Neural cell (in vitro differentiated cells): ENCODE data around the gene TMEM119. TPM values are rescaled to one million over a fixed set of nuclear protein-coding genes. Genes with fewer than 3 reads are reported as not detected.

Source experiments
- H2AFZ ChIP-seq: fragments of 200-600, 300-800 bp; sonication (generic), shearing (Covaris generic); 2 replicates; pipeline ENCODE4 v1.6.0; 2014; ENCODE audit warnings: low read depth, mild to moderate bottlenecking, antibody characterized with exemption, low read length, moderate library complexity
- H3F3A ChIP-seq: fragments of 200-600 bp; shearing (Covaris generic); 2 replicates; pipeline ENCODE4 v1.6.1; 2016; ENCODE audit warnings: mild to moderate bottlenecking, moderate library complexity, mixed read lengths, antibody characterized with exemption, low read length; ENCODE audit not compliant: insufficient read depth, poor library complexity, severe bottlenecking
- H3K27ac ChIP-seq: fragments of 200-600, 300-800 bp; sonication (generic), shearing (Covaris generic); 2 replicates; pipeline ENCODE4 v1.5.1; 2014; ENCODE audit warnings: mild to moderate bottlenecking, low read length, moderate library complexity
- H3K27me3 ChIP-seq: fragments of 300-800, 200-600 bp; sonication (generic), shearing (Covaris generic); 2 replicates; pipeline ENCODE4 v1.6.0; 2014; ENCODE audit warnings: mild to moderate bottlenecking, low read depth, low read length, moderate library complexity; ENCODE audit not compliant: insufficient read depth
- H3K36me3 ChIP-seq: fragments of 300-800, 200-600 bp; sonication (generic), shearing (Covaris generic); 2 replicates; pipeline ENCODE4 v1.5.1; 2014; ENCODE audit warnings: mild to moderate bottlenecking, antibody characterized with exemption, low read length, moderate library complexity; ENCODE audit not compliant: insufficient read depth
- H3K4me2 ChIP-seq: fragments of 300-800, 200-600 bp; sonication (generic), shearing (Covaris generic); 2 replicates; pipeline ENCODE4 v1.6.0; 2014; ENCODE audit warnings: mild to moderate bottlenecking, low read length
- H3K4me3 ChIP-seq: fragments of 300-800, 200-600 bp; sonication (generic), shearing (Covaris generic); 2 replicates; pipeline ENCODE4 v1.5.1; 2014; ENCODE audit warnings: mild to moderate bottlenecking, low read length, moderate library complexity
- H3K79me2 ChIP-seq: fragments of 200-600 bp; shearing (Covaris generic); replicated peaks from 2 replicates; pipeline ENCODE4 v1.6.0; 2014; ENCODE audit warnings: mild to moderate bottlenecking, low read length, moderate library complexity; ENCODE audit not compliant: insufficient read depth
- H3K9ac ChIP-seq: fragments of 300-800, 200-600 bp; sonication (generic), shearing (Covaris generic); 2 replicates; pipeline ENCODE4 v1.6.1; 2016; ENCODE audit warnings: mild to moderate bottlenecking, low read length, mixed read lengths
- H3K9me2 ChIP-seq: fragments of 200-600 bp; shearing (Covaris generic); 2 replicates; pipeline ENCODE4 v1.6.1; 2016; ENCODE audit warnings: mild to moderate bottlenecking, low read length, mixed read lengths; ENCODE audit not compliant: insufficient read depth
- H3K9me3 ChIP-seq: fragments of 200-600, 300-800 bp; sonication (generic), shearing (Covaris generic); 2 replicates; pipeline ENCODE4 v1.6.1; 2016; ENCODE audit warnings: mild to moderate bottlenecking, mixed run types, low read length, moderate library complexity, mixed read lengths
- H4K20me1 ChIP-seq: fragments of 200-600 bp; shearing (Covaris generic); 2 replicates; pipeline ENCODE4 v1.6.1; 2016; ENCODE audit warnings: mild to moderate bottlenecking, mixed run types; ENCODE audit not compliant: insufficient read depth
- EP300 ChIP-seq: fragments of 450-650 bp; conservative IDR thresholded peaks from 2 replicates; pipeline ENCODE4 v1.6.1; 2014; ENCODE audit warnings: antibody characterized with exemption, mild to moderate bottlenecking, moderate library complexity; ENCODE audit not compliant: poor library complexity, severe bottlenecking
- EZH2 ChIP-seq: fragments of 200-600, 300-800 bp; shearing (Covaris generic), sonication (generic); IDR thresholded peaks from 2 replicates; pipeline ENCODE4 v1.6.1; 2014; ENCODE audit warnings: antibody characterized with exemption, low read length, borderline replicate concordance, mild to moderate bottlenecking; ENCODE audit not compliant: insufficient read depth, poor library complexity, severe bottlenecking
- MXI1 ChIP-seq: fragments of 450-650 bp; conservative IDR thresholded peaks from 2 replicates; pipeline ENCODE4 v1.6.1; 2014; ENCODE audit warnings: antibody characterized with exemption, mild to moderate bottlenecking; ENCODE audit not compliant: poor library complexity, severe bottlenecking
- POLR2AphosphoS5 ChIP-seq: IDR thresholded peaks from 2 replicates; pipeline ENCODE4 v1.6.1; 2012
- RAD21 ChIP-seq: fragments of 450-650 bp; conservative IDR thresholded peaks from 2 replicates; pipeline ENCODE4 v1.6.1; 2014; ENCODE audit warnings: antibody characterized with exemption, mild to moderate bottlenecking, moderate library complexity
- SMC3 ChIP-seq: fragments of 450-650 bp; conservative IDR thresholded peaks from 2 replicates; pipeline ENCODE4 v1.6.1; 2014; ENCODE audit warnings: antibody characterized with exemption, mild to moderate bottlenecking, moderate library complexity; ENCODE audit not compliant: poor library complexity
- TAF1 ChIP-seq: IDR thresholded peaks from 2 replicates; pipeline ENCODE4 v1.6.1; 2012; ENCODE audit warnings: low read depth
- polyA plus RNA-seq: library from polyadenylated mRNA; depleted of rRNA; stranded (reverse); fragments of >200 nt; gene quantifications from 2 replicates; pipeline ENCODE4 v1.2.3, GENCODE V29; 2014
- TF ChIP-seq, protein P1 (sequence below): IDR thresholded peaks from 2 replicates; pipeline ENCODE4 v1.6.1; 2012; ENCODE audit warnings: borderline replicate concordance
- TF ChIP-seq, protein P2 (sequence below): fragments of 450-650 bp; IDR thresholded peaks from 2 replicates; pipeline ENCODE4 v1.5.1; 2014; ENCODE audit warnings: antibody characterized with exemption, mild to moderate bottlenecking, moderate library complexity; ENCODE audit not compliant: poor library complexity, severe bottlenecking

Gene TMEM119
- polyA plus RNA-seq, 1 donor from 2014 or later = not detected

DNA sequence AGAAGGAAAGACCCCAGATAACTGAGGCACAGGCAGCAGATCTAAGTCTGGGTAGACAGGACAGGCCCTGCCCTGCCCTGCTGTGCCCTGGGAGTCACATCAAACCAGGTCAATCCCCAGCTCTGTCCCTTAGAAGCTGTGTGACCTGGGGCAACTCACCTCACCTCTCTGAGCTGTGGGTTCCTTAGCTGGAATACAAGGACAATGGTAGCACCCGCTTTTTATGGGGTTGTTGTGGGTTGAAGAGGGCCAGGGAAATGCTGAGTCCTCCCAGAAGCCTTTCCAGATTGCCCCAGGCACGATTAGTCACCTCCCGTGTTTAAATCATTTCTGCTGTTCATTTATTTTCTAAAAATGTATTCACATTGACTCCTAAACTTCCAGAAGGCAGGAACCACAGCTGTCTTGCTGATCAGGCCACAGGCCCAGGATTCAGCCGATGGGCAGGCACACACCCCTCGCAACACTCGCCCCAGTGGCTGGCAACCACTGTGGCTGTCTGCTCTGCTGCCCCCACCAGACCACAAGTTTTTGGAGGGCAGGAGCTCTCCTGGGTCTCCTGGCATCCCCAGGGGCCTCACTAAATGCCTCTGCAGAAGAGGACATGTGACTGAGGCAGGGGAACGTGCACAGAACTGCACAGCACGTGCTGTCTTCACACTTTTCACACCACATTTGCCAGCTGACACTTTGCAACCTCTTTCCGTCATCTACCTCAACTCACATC is 32.8 kb upstream of the TMEM119 start:
- no peak overlapping the region for H3K4me2 ChIP-seq
- no peaks in the 10 kb centered on the region for H3K9me2 ChIP-seq
- no peaks in the 10 kb centered on the region for H3F3A ChIP-seq
- H3K9me3 ChIP-seq = no peaks in the 10 kb centered on the region
- no peaks in the 10 kb centered on the region for H3K79me2 ChIP-seq
- no peak overlapping the region for H2AFZ ChIP-seq
- H4K20me1 ChIP-seq = no peaks in the 10 kb centered on the region
- H3K27me3 ChIP-seq = no peaks in the 10 kb centered on the region
- TF ChIP-seq MXI1 (no peak), TAF1 (no peak), EZH2 (no peak), POLR2AphosphoS5 (no peak), EP300 (no peak), RAD21 (no peak), SMC3 (no peak)
- TF ChIP-seq, protein P1, sequence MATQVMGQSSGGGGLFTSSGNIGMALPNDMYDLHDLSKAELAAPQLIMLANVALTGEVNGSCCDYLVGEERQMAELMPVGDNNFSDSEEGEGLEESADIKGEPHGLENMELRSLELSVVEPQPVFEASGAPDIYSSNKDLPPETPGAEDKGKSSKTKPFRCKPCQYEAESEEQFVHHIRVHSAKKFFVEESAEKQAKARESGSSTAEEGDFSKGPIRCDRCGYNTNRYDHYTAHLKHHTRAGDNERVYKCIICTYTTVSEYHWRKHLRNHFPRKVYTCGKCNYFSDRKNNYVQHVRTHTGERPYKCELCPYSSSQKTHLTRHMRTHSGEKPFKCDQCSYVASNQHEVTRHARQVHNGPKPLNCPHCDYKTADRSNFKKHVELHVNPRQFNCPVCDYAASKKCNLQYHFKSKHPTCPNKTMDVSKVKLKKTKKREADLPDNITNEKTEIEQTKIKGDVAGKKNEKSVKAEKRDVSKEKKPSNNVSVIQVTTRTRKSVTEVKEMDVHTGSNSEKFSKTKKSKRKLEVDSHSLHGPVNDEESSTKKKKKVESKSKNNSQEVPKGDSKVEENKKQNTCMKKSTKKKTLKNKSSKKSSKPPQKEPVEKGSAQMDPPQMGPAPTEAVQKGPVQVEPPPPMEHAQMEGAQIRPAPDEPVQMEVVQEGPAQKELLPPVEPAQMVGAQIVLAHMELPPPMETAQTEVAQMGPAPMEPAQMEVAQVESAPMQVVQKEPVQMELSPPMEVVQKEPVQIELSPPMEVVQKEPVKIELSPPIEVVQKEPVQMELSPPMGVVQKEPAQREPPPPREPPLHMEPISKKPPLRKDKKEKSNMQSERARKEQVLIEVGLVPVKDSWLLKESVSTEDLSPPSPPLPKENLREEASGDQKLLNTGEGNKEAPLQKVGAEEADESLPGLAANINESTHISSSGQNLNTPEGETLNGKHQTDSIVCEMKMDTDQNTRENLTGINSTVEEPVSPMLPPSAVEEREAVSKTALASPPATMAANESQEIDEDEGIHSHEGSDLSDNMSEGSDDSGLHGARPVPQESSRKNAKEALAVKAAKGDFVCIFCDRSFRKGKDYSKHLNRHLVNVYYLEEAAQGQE = no peak
- TF ChIP-seq, protein P2, sequence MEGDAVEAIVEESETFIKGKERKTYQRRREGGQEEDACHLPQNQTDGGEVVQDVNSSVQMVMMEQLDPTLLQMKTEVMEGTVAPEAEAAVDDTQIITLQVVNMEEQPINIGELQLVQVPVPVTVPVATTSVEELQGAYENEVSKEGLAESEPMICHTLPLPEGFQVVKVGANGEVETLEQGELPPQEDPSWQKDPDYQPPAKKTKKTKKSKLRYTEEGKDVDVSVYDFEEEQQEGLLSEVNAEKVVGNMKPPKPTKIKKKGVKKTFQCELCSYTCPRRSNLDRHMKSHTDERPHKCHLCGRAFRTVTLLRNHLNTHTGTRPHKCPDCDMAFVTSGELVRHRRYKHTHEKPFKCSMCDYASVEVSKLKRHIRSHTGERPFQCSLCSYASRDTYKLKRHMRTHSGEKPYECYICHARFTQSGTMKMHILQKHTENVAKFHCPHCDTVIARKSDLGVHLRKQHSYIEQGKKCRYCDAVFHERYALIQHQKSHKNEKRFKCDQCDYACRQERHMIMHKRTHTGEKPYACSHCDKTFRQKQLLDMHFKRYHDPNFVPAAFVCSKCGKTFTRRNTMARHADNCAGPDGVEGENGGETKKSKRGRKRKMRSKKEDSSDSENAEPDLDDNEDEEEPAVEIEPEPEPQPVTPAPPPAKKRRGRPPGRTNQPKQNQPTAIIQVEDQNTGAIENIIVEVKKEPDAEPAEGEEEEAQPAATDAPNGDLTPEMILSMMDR = no peak
- H3K27ac ChIP-seq = no peak overlapping the region
- no peaks in the 10 kb centered on the region for H3K36me3 ChIP-seq
- no peak overlapping the region for H3K4me3 ChIP-seq
- H3K9ac ChIP-seq = no peak overlapping the region

DNA sequence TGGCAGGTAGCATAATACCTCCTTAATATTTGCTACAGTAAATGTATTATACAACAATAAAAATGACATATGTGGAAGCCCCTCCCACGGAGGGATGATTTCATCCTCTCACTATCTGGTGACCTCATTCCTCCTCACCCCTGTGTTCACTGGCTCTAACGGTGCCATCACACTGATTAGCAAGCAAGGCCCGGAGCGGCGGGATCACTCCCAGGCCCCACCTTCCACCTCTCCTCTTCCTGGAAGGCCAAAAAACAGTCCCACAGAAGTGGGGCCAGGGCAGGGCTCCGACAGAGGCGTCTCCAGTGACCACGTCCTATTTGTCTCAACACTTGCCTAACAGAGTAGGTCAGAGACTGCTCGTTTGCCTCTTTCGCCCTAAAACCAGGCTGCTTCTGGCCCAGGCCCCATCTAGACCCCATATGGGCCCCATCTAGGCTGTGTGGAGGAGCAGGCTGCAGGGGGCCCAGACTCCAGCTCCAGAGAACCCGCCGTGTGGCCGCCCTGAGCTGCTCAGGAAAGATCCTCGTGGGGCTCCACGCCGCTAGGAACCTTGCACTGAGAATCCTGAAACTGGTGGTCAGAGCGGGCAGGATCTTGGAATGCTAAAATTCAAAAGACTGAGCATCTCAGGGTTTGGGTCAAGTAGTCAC is 32.1 kb upstream of the TMEM119 start:
- no peak overlapping the region for H3K27ac ChIP-seq
- H3F3A ChIP-seq = no peaks in the 10 kb centered on the region
- H3K9me2 ChIP-seq = no peaks in the 10 kb centered on the region
- no peaks in the 10 kb centered on the region for H3K79me2 ChIP-seq
- no peak overlapping the region for H3K4me3 ChIP-seq
- H3K9ac ChIP-seq = no peak overlapping the region
- no peaks in the 10 kb centered on the region for H3K9me3 ChIP-seq
- no peak overlapping the region for H2AFZ ChIP-seq
- H4K20me1 ChIP-seq = no peaks in the 10 kb centered on the region
- H3K27me3 ChIP-seq = no peaks in the 10 kb centered on the region
- no peak for TF ChIP-seq EZH2
- TF ChIP-seq, protein P2 = no peak
- no peak for TF ChIP-seq RAD21
- no peak for TF ChIP-seq POLR2AphosphoS5
- TF ChIP-seq, protein P1 = no peak
- no peak for TF ChIP-seq EP300
- TF ChIP-seq TAF1 = no peak
- no peak for TF ChIP-seq SMC3
- no peak for TF ChIP-seq MXI1
- H3K36me3 ChIP-seq = no peaks in the 10 kb centered on the region
- H3K4me2 ChIP-seq = no peak overlapping the region
